ENCODE data around the gene ELN. TPM values are rescaled to one million over a fixed set of nuclear protein-coding genes. Genes with fewer than 3 reads are reported as not detected.

Gene ELN
- total and polyA plus RNA-seq, 2 donors (not counting 3 experiments of a cell fraction or from before 2014, with no cell fraction given), result 1.7 to 2.6 TPM

DNA sequence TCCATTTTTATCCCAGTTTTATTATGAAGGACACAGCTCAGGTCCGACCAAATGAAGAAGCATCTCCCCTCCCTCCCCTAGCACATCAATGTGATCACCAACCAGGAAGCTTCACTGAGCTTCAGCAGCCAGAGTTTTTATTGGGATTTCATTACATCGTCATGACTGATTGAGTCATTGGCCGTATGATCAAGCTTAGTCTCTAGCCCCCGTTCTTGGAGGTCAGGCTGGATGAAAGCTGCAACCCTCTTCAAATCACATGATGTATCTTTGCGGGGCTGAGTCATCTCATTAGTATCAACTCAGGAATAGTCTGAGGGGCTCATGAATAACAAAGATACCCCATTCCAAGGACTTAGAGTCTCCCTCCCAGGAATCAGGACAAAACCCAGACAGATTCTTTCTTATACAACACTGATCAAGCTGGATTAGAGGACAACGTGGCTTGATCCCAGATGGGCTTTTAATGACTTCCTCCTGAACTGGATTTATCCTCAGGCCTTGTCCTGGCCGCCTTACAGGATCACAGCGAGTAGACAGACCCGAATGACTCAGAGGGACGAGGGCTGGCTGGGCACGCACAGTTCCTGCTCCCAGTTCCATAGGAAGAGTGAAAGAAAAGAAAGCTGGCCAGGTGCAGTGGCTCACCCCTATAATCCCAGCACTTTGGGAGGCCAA is 70.1 kb downstream of the ELN start:
- H3K9me3 ChIP-seq (replicated peaks; ENCODE audit: control insufficient read depth, insufficient read depth, low read length), result no peaks in the 10 kb centered on the region
- H3K9me1 ChIP-seq (replicated peaks; ENCODE audit: control insufficient read depth, extremely low read depth, insufficient read depth, low read length), result no peaks in the 10 kb centered on the region
- POLR2A ChIA-PET, result no interaction called here
- no peak overlapping the region for H2AFZ ChIP-seq (ENCODE audit: low read depth, low read length)
- peak; percentile 62 for DNase-seq (ENCODE audit: low read depth, low spot score)
- H3K4me3 ChIP-seq (replicated peaks in 1 of 3; ENCODE audit: insufficient read depth in 1 of 3, low read depth in 1 of 3, low read length in 3 of 3), result no peak overlapping the region
- CTCF ChIA-PET, result interaction anchor here (1.0 to 1.4 kb wide), 8 partner anchors 9 to 303 kb away, joined by 3 to 10 read pairs (median 3); partner anchors contain the start of gene LIMK1
- intact Hi-C loops (cut with micrococcal nuclease) (loop anchor here (10.0 kb wide), 1 partner anchor 177 kb away; no protein-coding TSS in a partner anchor), dilution Hi-C loops (cut with MboI; ENCODE audit: extremely low pct_ligation_motif_present, low sequenced_read_pairs) (no loop called here)
- peak overlapping the region; percentile 90 for H3K27ac ChIP-seq (ENCODE audit: insufficient read depth, low read depth, low read length)
- FAIRE-seq, result peak; percentile 90
- H3K4me1 ChIP-seq (ENCODE audit: control insufficient read depth, extremely low read depth, insufficient read depth, low read length), result peaks cover 26% of the 10 kb centered on the region
- H4K20me1 ChIP-seq (replicated peaks; ENCODE audit: control insufficient read depth, extremely low read depth, insufficient read depth, low read length), result no peaks in the 10 kb centered on the region
- H3K27me3 ChIP-seq (ENCODE audit: control insufficient read depth in 2 of 2, insufficient read depth in 2 of 2, low read length in 2 of 2), result no peaks in the 10 kb centered on the region
- BruUV-seq (replicated peaks), result no TSS peak
- TF ChIP-seq POLR2AphosphoS5 (IDR thresholded peaks at IDR 0.05; ENCODE audit: insufficient read depth, low read depth, low read length), result peak; percentile 1
- no peak for TF ChIP-seq FOS (IDR thresholded peaks at IDR 0.05; ENCODE audit: borderline replicate concordance, insufficient read depth, low read length)
- TF ChIP-seq EZH2 (IDR thresholded peaks at IDR 0.05; ENCODE audit: borderline replicate concordance, low read depth, low read length, severe bottlenecking), result no peak
- no peak overlapping the region for H3K4me2 ChIP-seq (ENCODE audit: insufficient read depth, low read length)
- peaks cover 4 to 14% of the 10 kb centered on the region in 2 experiments for H3K36me3 ChIP-seq (ENCODE audit: control insufficient read depth in 2 of 2, extremely low read depth in 1 of 2, insufficient read depth in 2 of 2, low read length in 2 of 2)
- no peaks in the 10 kb centered on the region for H3K79me2 ChIP-seq (ENCODE audit: control insufficient read depth, insufficient read depth, low read length)
- H3K9ac ChIP-seq (replicated peaks; ENCODE audit: extremely low read depth, insufficient read depth, low read length), result peak overlapping the region; percentile 51

DNA sequence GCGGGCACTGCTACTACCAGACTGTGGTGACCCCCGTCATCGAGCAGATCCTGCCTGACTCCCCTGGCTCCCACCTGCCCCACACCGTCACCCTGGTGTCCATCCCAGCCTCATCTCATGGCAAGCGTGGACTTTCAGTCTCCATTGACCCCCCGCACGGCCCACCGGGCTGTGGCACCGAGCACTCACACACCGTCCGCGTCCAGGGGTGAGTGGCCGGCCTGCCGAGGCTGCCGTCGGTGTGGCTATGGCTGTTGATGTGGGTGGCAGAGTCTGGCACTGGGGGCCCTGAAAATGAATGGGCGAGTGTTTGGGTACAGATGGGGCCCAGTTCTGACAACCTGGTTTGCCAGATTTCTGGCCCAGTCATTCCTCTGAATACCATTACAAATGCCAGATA is 71.1 kb downstream of the ELN start:
- TF ChIP-seq JUN (IDR thresholded peaks at IDR 0.05; ENCODE audit: borderline replicate concordance, insufficient read depth, insufficient read length, low read depth) (no peak), EZH2 (IDR thresholded peaks at IDR 0.05; ENCODE audit: borderline replicate concordance, low read depth, low read length, severe bottlenecking) (no peak), POLR2A (IDR thresholded peaks at IDR 0.05; ENCODE audit: low read depth, low read length) (no peak), FOS (IDR thresholded peaks at IDR 0.05; ENCODE audit: borderline replicate concordance, insufficient read depth, low read length) (no peak), MYC (IDR thresholded peaks at IDR 0.05; ENCODE audit: low read depth, low read length) (no peak)
- TF ChIP-seq, protein P1, sequence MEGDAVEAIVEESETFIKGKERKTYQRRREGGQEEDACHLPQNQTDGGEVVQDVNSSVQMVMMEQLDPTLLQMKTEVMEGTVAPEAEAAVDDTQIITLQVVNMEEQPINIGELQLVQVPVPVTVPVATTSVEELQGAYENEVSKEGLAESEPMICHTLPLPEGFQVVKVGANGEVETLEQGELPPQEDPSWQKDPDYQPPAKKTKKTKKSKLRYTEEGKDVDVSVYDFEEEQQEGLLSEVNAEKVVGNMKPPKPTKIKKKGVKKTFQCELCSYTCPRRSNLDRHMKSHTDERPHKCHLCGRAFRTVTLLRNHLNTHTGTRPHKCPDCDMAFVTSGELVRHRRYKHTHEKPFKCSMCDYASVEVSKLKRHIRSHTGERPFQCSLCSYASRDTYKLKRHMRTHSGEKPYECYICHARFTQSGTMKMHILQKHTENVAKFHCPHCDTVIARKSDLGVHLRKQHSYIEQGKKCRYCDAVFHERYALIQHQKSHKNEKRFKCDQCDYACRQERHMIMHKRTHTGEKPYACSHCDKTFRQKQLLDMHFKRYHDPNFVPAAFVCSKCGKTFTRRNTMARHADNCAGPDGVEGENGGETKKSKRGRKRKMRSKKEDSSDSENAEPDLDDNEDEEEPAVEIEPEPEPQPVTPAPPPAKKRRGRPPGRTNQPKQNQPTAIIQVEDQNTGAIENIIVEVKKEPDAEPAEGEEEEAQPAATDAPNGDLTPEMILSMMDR (IDR thresholded peaks at IDR 0.05; ENCODE audit: extremely low read depth in 1 of 2, insufficient read depth in 1 of 2, low read depth in 1 of 2, low read length in 2 of 2), result no peak
- Histone ChIP-seq H4K20me1 (replicated peaks; ENCODE audit: control insufficient read depth, extremely low read depth, insufficient read depth, low read length) (no peaks in the 10 kb centered on the region), H3K4me3 (replicated peaks in 1 of 3; ENCODE audit: insufficient read depth in 1 of 3, low read depth in 1 of 3, low read length in 3 of 3) (no peak overlapping the region), H3K4me1 (ENCODE audit: control insufficient read depth, extremely low read depth, insufficient read depth, low read length) (peaks cover 18% of the 10 kb centered on the region), H2AFZ (ENCODE audit: low read depth, low read length) (no peak overlapping the region), H3K9me1 (replicated peaks; ENCODE audit: control insufficient read depth, extremely low read depth, insufficient read depth, low read length) (no peaks in the 10 kb centered on the region), H3K9ac (replicated peaks; ENCODE audit: extremely low read depth, insufficient read depth, low read length) (no peak overlapping the region), H3K79me2 (ENCODE audit: control insufficient read depth, insufficient read depth, low read length) (no peaks in the 10 kb centered on the region), H3K27ac (ENCODE audit: insufficient read depth, low read depth, low read length) (peak overlapping the region; percentile 90), H3K27me3 (ENCODE audit: control insufficient read depth in 2 of 2, insufficient read depth in 2 of 2, low read length in 2 of 2) (no peaks in the 10 kb centered on the region), H3K36me3 (ENCODE audit: control insufficient read depth in 2 of 2, extremely low read depth in 1 of 2, insufficient read depth in 2 of 2, low read length in 2 of 2) (peaks cover 4 to 14% of the 10 kb centered on the region in 2 experiments), H3K4me2 (ENCODE audit: insufficient read depth, low read length) (no peak overlapping the region), H3K9me3 (replicated peaks; ENCODE audit: control insufficient read depth, insufficient read depth, low read length) (no peaks in the 10 kb centered on the region)
- dilution Hi-C loops (cut with MboI; ENCODE audit: extremely low pct_ligation_motif_present, low sequenced_read_pairs), result no loop called here
- DNase-seq (ENCODE audit: low read depth, low spot score) (no peak), FAIRE-seq (no peak)
- intact Hi-C loops (cut with micrococcal nuclease), result loop anchor here (10.0 kb wide), 1 partner anchor 176 kb away; no protein-coding TSS in a partner anchor
- CTCF ChIA-PET, result interaction anchor here (0.6 to 1.4 kb wide), 6 partner anchors 8 to 302 kb away, joined by 3 to 10 read pairs (median 3); partner anchors contain the start of gene LIMK1
- POLR2A ChIA-PET, result no interaction called here
- no TSS peak for BruUV-seq (replicated peaks)

Data from endothelial cell of umbilical vein (primary cell).